Effector memory CD4-positive, alpha-beta T cell (primary cell): Measurements from ENCODE around the gene CYLD.

Source experiments
- DNase-seq, 3 donors: peaks; one replicate each; pipeline ENCODE4 v3.0.0-alpha.2; 2020
- H3K27ac ChIP-seq: 2 replicates; pipeline ENCODE4 v1.7.0; 2013; ENCODE audit warnings: mild to moderate bottlenecking, low read length, moderate library complexity; ENCODE audit not compliant: insufficient read depth, poor library complexity, severe bottlenecking
- H3K27me3 ChIP-seq: replicated peaks from 2 replicates; pipeline ENCODE4 v1.7.0; 2013; ENCODE audit warnings: mild to moderate bottlenecking, low read length; ENCODE audit not compliant: insufficient read depth, control insufficient read depth, poor library complexity, severe bottlenecking
- H3K36me3 ChIP-seq: 2 replicates; pipeline ENCODE4 v1.7.0; 2013; ENCODE audit warnings: mild to moderate bottlenecking, low read length, moderate library complexity; ENCODE audit not compliant: control insufficient read depth, insufficient read depth
- H3K4me1 ChIP-seq: 2 replicates; pipeline ENCODE4 v1.7.0; 2013; ENCODE audit warnings: low read length, mild to moderate bottlenecking; ENCODE audit not compliant: control insufficient read depth, insufficient read depth, poor library complexity, severe bottlenecking
- H3K4me3 ChIP-seq: 2 replicates; pipeline ENCODE4 v1.7.0; 2013; ENCODE audit warnings: low read length, low read depth, mild to moderate bottlenecking; ENCODE audit not compliant: insufficient read depth, poor library complexity, severe bottlenecking
- H3K9me3 ChIP-seq: 2 replicates; pipeline ENCODE4 v1.7.0; 2013; ENCODE audit warnings: mild to moderate bottlenecking, low read length, moderate library complexity; ENCODE audit not compliant: control insufficient read depth

Gene CYLD

GRCh38 chr16:50737420-50737959, 4.4 kb upstream of the CYLD start:
- no peak for DNase-seq
- Histone ChIP-seq H3K4me1 (peaks cover 12% of the 10 kb centered on the region), H3K27me3 (no peaks in the 10 kb centered on the region), H3K9me3 (no peaks in the 10 kb centered on the region), H3K27ac (no peak overlapping the region), H3K4me3 (no peak overlapping the region), H3K36me3 (no peaks in the 10 kb centered on the region)

GRCh38 chr16:50739031-50739430, 2.9 kb upstream of the CYLD start:
- peaks cover 12% of the 10 kb centered on the region for H3K4me1 ChIP-seq
- H3K9me3 ChIP-seq = no peaks in the 10 kb centered on the region
- H3K4me3 ChIP-seq = no peak overlapping the region
- DNase-seq = no peak
- no peaks in the 10 kb centered on the region for H3K27me3 ChIP-seq
- no peak overlapping the region for H3K27ac ChIP-seq
- no peaks in the 10 kb centered on the region for H3K36me3 ChIP-seq

GRCh38 chr16:50740736-50741135, 1.1 kb upstream of the CYLD start:
- no peaks in the 10 kb centered on the region for H3K27me3 ChIP-seq
- peaks cover 15% of the 10 kb centered on the region for H3K4me1 ChIP-seq
- peak overlapping the region; percentile 86 for H3K27ac ChIP-seq
- DNase-seq = no peak
- no peaks in the 10 kb centered on the region for H3K9me3 ChIP-seq
- peak overlapping the region; percentile 41 for H3K4me3 ChIP-seq
- no peaks in the 10 kb centered on the region for H3K36me3 ChIP-seq

GRCh38 chr16:50741225-50741780, 583 bp upstream of the CYLD start:
- H3K4me1 ChIP-seq = peaks cover 15% of the 10 kb centered on the region

GRCh38 chr16:50742576-50743200, 802 bp downstream of the CYLD start:
- peak; percentile 41 to 49 (median 42) for DNase-seq
- Histone ChIP-seq H3K27ac (peak overlapping the region; percentile 99), H3K27me3 (no peaks in the 10 kb centered on the region), H3K9me3 (no peaks in the 10 kb centered on the region), H3K4me1 (peaks cover 18% of the 10 kb centered on the region), H3K36me3 (no peaks in the 10 kb centered on the region), H3K4me3 (peak overlapping the region; percentile 90)

More at GRCh38 chr16:50741225-50741780, 583 bp upstream of the CYLD start:
- peak overlapping the region; percentile 41 for H3K4me3 ChIP-seq
- no peak for DNase-seq
- H3K9me3 ChIP-seq = no peaks in the 10 kb centered on the region
- H3K36me3 ChIP-seq = no peaks in the 10 kb centered on the region
- peak overlapping the region; percentile 86 for H3K27ac ChIP-seq
- H3K27me3 ChIP-seq = no peaks in the 10 kb centered on the region

GRCh38 chr16:50743581-50744225, 1.8 kb downstream of the CYLD start:
- Histone ChIP-seq H3K36me3 (no peaks in the 10 kb centered on the region), H3K9me3 (no peaks in the 10 kb centered on the region), H3K27ac (peak overlapping the region; percentile 99), H3K4me1 (peaks cover 26% of the 10 kb centered on the region), H3K4me3 (peak overlapping the region; percentile 90), H3K27me3 (no peaks in the 10 kb centered on the region)
- no peak for DNase-seq

- Histone ChIP-seq H3K4me1 (peaks cover 32% of the 10 kb centered on the region), H3K4me3 (peak overlapping the region; percentile 90), H3K27ac (peak overlapping the region; percentile 99), H3K36me3 (peaks cover 3% of the 10 kb centered on the region), H3K27me3 (no peaks in the 10 kb centered on the region), H3K9me3 (no peaks in the 10 kb centered on the region)
- DNase-seq = no peak
These were observed 3.0 kb downstream of the CYLD start for GRCh38 chr16:50744881-50745280.

- H3K27me3 ChIP-seq = no peaks in the 10 kb centered on the region
- DNase-seq = no peak
- H3K4me3 ChIP-seq = peak overlapping the region; percentile 90
- peak overlapping the region; percentile 99 for H3K27ac ChIP-seq
- no peaks in the 10 kb centered on the region for H3K9me3 ChIP-seq
- peaks cover 33% of the 10 kb centered on the region for H3K4me1 ChIP-seq
- peaks cover 13% of the 10 kb centered on the region for H3K36me3 ChIP-seq
These were observed 4.1 kb downstream of the CYLD start for GRCh38 chr16:50745940-50746339.

- peak in 1 of 3 donors; percentile 12 for DNase-seq
- H3K27ac ChIP-seq = peak overlapping the region; percentile 99
- H3K9me3 ChIP-seq = no peaks in the 10 kb centered on the region
- H3K4me3 ChIP-seq = peak overlapping the region; percentile 16
- H3K36me3 ChIP-seq = peaks cover 19% of the 10 kb centered on the region
- H3K4me1 ChIP-seq = peaks cover 33% of the 10 kb centered on the region
- H3K27me3 ChIP-seq = no peaks in the 10 kb centered on the region
These were observed 5.5 kb downstream of the CYLD start for GRCh38 chr16:50747207-50747956.
